Nephron progenitor cell (in vitro differentiated cells): ENCODE results near the gene WWOX.

Source experiments
- DNase-seq: peaks from one replicate; pipeline ENCODE4 v3.0.0; 2021
- H3K27ac Mint-ChIP-seq: 2 replicates; pipeline ENCODE4 v1.8.0; 2021; ENCODE audit warnings: mild to moderate bottlenecking, moderate library complexity, mixed read lengths
- H3K27me3 Mint-ChIP-seq: 2 replicates; pipeline ENCODE4 v1.8.0; 2021; ENCODE audit warnings: mild to moderate bottlenecking, low read depth, mixed read lengths; ENCODE audit not compliant: poor library complexity
- H3K36me3 Mint-ChIP-seq: 2 replicates; pipeline ENCODE4 v1.8.0; 2021; ENCODE audit warnings: low read depth, mixed read lengths
- H3K4me1 Mint-ChIP-seq: 2 replicates; pipeline ENCODE4 v1.8.0; 2021; ENCODE audit warnings: mixed read lengths
- H3K4me3 Mint-ChIP-seq: 2 replicates; pipeline ENCODE4 v1.8.0; 2021; ENCODE audit warnings: mild to moderate bottlenecking, moderate library complexity, mixed read lengths
- H3K9me3 Mint-ChIP-seq: 2 replicates; pipeline ENCODE4 v1.8.0; 2021; ENCODE audit warnings: mild to moderate bottlenecking, moderate library complexity, mixed read lengths
- TF ChIP-seq, protein P1 (sequence below): fragments of 200-600 bp; sonication (generic); IDR thresholded peaks from 2 replicates; pipeline ENCODE4 v1.5.0; 2021; ENCODE audit warnings: antibody characterized with exemption

Gene WWOX

DNA sequence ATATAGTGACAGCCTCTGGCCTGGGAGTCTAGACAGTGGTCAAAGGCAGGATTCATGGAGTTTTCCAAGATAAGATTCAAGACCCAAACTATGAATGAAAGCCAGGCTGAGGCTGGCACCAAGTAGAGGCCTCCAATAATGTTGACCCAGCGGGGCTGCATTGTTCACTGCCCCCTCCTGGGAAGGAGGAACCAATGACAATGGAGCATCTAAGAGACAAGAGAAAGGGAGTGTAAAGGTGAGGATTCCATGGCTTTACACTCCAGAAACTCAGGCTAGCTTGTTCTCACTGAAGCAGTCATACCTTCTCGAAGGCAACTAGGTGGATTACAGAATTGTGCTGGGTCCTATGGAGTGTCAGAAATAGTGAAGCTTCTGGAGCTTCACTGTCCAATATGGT lies 380.3 kb downstream of the WWOX start:
- H3K36me3 Mint-ChIP-seq, result no peaks in the 10 kb centered on the region
- peaks cover 4% of the 10 kb centered on the region for H3K27me3 Mint-ChIP-seq
- TF ChIP-seq, protein P1, sequence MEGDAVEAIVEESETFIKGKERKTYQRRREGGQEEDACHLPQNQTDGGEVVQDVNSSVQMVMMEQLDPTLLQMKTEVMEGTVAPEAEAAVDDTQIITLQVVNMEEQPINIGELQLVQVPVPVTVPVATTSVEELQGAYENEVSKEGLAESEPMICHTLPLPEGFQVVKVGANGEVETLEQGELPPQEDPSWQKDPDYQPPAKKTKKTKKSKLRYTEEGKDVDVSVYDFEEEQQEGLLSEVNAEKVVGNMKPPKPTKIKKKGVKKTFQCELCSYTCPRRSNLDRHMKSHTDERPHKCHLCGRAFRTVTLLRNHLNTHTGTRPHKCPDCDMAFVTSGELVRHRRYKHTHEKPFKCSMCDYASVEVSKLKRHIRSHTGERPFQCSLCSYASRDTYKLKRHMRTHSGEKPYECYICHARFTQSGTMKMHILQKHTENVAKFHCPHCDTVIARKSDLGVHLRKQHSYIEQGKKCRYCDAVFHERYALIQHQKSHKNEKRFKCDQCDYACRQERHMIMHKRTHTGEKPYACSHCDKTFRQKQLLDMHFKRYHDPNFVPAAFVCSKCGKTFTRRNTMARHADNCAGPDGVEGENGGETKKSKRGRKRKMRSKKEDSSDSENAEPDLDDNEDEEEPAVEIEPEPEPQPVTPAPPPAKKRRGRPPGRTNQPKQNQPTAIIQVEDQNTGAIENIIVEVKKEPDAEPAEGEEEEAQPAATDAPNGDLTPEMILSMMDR, result no peak
- H3K9me3 Mint-ChIP-seq, result no peaks in the 10 kb centered on the region
- H3K4me3 Mint-ChIP-seq, result no peak overlapping the region
- no peak for DNase-seq
- H3K4me1 Mint-ChIP-seq, result peaks cover 51% of the 10 kb centered on the region
- no peak overlapping the region for H3K27ac Mint-ChIP-seq

DNA sequence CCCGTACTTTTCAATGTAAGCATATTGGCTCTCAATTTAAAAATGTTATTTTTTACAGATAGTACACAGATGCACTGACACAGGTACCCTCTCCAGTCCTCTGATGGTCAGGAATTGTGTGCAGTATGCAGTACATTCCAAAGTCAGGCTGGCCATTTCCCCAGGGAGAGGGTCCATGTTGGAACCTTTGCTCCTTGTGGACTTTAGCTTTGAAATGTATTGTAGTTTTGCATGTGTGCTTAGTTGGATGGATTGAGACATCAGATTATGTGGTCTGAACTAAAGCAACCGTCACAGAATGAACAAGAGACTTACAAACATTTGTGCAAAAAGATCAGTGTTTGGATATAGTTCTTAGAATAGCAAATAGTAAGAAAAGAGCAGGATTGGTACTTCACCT lies 381.1 kb downstream of the WWOX start:
- Mint-ChIP-seq H3K27ac (no peak overlapping the region), H3K27me3 (peaks cover 4% of the 10 kb centered on the region), H3K4me1 (peaks cover 51% of the 10 kb centered on the region), H3K36me3 (no peaks in the 10 kb centered on the region), H3K9me3 (no peaks in the 10 kb centered on the region), H3K4me3 (no peak overlapping the region)
- TF ChIP-seq, protein P1, result no peak
- DNase-seq, result no peak

DNA sequence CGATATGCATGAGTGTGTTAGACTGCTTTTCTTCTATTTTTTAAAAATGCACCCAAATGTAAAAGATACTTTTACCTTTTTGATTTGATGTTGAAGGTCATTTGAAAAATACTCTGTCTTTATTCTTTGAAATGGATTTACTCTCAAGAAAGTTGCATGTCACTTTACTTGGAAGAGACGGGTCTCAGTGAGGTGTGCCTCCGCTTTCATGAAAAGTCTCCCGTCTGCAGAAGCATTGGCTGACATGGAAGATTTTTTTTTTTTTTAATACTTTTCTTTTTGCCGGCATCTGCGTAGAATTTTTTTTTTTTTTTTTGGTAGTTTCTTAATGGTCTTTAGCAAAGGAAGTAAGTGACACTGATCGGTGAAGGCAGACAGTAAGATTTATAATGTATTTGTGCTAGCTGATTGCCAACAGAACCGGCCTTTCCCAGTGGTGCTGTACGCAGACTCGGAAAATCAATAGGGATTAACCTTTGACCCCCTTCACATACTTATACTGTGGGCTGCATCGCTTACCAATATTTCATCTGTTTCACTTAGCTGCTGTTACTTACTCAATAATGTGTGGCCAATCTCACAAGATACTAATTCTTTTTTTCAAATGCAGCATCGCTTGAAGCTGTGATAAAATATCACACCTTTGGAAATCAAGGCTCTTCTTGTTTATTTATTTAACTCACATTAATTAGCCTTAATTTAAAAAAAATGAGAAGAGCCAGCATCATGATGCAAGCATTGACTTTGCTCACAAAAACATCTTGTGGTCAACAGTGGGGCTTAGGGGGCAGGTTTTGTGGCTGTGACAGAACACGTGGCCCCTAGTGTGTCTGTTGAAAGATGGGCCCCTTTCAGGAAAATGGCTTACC lies 383.9 kb downstream of the WWOX start:
- Mint-ChIP-seq H3K9me3 (peaks cover 19% of the 10 kb centered on the region), H3K27ac (no peak overlapping the region), H3K4me3 (no peak overlapping the region), H3K36me3 (peaks cover 16% of the 10 kb centered on the region), H3K4me1 (peaks cover 59% of the 10 kb centered on the region), H3K27me3 (peaks cover 4% of the 10 kb centered on the region)
- DNase-seq, result peak; percentile 28
- TF ChIP-seq, protein P1, result no peak

DNA sequence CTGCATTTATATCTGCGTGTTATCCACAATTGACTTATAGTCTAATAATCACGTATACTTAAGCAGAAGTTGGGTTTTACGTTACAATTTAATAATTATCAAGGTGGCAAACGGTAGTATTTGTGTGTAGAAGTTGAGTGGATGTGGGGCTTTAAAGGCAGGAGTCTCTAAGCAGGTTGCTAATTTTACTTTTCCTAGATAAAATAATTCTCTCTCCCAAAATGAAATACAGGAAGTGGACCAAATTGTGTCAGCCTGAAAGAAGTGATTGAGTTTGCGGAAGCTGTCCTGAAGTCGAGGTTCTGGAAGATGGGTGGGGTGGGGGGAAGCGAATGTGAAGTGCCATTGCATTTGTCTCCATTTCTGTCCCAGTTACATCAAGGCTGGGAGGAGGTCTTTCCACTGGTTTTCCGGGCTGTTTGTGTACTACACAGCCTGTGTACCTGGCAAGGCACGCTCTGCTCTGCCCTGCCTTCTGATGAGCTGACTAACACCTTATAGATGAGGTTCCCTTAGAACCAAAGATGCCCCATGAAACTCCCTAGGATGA lies 385.1 kb downstream of the WWOX start:
- Mint-ChIP-seq H3K36me3 (peaks cover 16% of the 10 kb centered on the region), H3K4me3 (no peak overlapping the region), H3K4me1 (peaks cover 65% of the 10 kb centered on the region), H3K9me3 (peaks cover 21% of the 10 kb centered on the region), H3K27ac (no peak overlapping the region), H3K27me3 (peaks cover 4% of the 10 kb centered on the region)
- TF ChIP-seq, protein P1, result no peak
- no peak for DNase-seq

DNA sequence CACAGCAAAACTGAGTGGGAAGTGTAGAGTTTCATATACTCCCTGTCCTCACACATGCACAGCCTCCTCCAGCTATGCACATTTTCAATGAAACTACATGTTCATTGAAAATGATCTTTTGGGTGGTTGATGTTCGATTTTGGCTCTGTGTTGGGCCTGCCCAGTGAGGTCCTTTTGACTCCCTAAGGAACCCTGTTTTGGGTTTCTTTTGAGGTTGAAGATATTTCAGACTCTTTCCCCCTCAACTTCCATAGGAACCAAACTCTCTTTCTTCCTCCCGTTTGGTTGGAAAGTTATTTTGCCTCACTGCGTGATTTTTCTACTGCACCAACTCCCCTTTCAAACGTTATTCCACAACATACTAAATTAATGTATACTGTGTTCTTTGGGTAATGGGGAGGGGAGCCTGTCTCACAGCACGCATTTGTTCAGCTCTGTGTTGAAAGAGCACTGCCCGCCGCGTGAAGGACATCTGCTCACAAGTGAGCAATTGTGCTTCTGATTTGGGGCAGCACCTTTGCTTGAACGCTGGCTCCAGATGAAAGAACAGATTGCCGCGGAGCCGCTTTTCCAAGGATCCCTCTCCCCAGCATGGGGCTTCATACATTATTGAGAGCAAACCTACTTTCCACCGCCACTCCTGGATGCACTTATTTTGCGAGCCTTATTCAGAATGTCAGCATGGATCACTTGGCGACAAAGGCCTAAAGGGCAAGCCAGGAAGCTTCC lies 385.9 kb downstream of the WWOX start:
- H3K27me3 Mint-ChIP-seq, result peaks cover 4% of the 10 kb centered on the region
- peaks cover 21% of the 10 kb centered on the region for H3K9me3 Mint-ChIP-seq
- no peak overlapping the region for H3K4me3 Mint-ChIP-seq
- no peak overlapping the region for H3K27ac Mint-ChIP-seq
- no peak for DNase-seq
- peaks cover 72% of the 10 kb centered on the region for H3K4me1 Mint-ChIP-seq
- H3K36me3 Mint-ChIP-seq, result peaks cover 16% of the 10 kb centered on the region
- TF ChIP-seq, protein P1, result no peak
